SU-DHL-6 (cell line): ENCODE measurements around the gene NDUFA7.

Experiments used
- EZH2phosphoT487 ChIP-seq: fragments of 200-600 bp; sonication (generic), shearing (Covaris generic); conservative IDR thresholded peaks from 2 replicates; pipeline ENCODE4 v1.6.1; 2018; ENCODE audit warnings: mild to moderate bottlenecking, antibody characterized with exemption, low read length, moderate library complexity, mixed read lengths
- TF ChIP-seq, protein P1 (sequence below): fragments of 200-600 bp; sonication (generic); IDR thresholded peaks from one replicate; pipeline ENCODE4 v1.5.1; 2017; ENCODE audit warnings: antibody characterized with exemption, mild to moderate bottlenecking, low read length, moderate library complexity; ENCODE audit not compliant: insufficient read depth, poor library complexity, severe bottlenecking

- TF ChIP-seq, protein P1, sequence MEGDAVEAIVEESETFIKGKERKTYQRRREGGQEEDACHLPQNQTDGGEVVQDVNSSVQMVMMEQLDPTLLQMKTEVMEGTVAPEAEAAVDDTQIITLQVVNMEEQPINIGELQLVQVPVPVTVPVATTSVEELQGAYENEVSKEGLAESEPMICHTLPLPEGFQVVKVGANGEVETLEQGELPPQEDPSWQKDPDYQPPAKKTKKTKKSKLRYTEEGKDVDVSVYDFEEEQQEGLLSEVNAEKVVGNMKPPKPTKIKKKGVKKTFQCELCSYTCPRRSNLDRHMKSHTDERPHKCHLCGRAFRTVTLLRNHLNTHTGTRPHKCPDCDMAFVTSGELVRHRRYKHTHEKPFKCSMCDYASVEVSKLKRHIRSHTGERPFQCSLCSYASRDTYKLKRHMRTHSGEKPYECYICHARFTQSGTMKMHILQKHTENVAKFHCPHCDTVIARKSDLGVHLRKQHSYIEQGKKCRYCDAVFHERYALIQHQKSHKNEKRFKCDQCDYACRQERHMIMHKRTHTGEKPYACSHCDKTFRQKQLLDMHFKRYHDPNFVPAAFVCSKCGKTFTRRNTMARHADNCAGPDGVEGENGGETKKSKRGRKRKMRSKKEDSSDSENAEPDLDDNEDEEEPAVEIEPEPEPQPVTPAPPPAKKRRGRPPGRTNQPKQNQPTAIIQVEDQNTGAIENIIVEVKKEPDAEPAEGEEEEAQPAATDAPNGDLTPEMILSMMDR = no peak
- TF ChIP-seq EZH2phosphoT487 = no peak
Observed at GRCh38 chr19:8322638-8322997, 1.4 kb upstream of the NDUFA7 start.
